HG03066 (cell line): ENCODE results near the gene ZNF652.
"Not testable (repeated sequence)": the region's sequence is repeated elsewhere in the genome, so short reads cannot be mapped to it uniquely, and the experiment has no call there.

ENCODE experiments used
- ATAC-seq: cut with Tn5 transposase; IDR thresholded peaks from one replicate; pipeline ENCODE4 v1.9.1; 2021; ENCODE audit warnings: low read depth; ENCODE audit not compliant: unreplicated experiment

The ZNF652 gene

GRCh38 chr17:49318435-49318965 lies 43.5 kb downstream of the ZNF652 start:
- no peak for ATAC-seq

DNA sequence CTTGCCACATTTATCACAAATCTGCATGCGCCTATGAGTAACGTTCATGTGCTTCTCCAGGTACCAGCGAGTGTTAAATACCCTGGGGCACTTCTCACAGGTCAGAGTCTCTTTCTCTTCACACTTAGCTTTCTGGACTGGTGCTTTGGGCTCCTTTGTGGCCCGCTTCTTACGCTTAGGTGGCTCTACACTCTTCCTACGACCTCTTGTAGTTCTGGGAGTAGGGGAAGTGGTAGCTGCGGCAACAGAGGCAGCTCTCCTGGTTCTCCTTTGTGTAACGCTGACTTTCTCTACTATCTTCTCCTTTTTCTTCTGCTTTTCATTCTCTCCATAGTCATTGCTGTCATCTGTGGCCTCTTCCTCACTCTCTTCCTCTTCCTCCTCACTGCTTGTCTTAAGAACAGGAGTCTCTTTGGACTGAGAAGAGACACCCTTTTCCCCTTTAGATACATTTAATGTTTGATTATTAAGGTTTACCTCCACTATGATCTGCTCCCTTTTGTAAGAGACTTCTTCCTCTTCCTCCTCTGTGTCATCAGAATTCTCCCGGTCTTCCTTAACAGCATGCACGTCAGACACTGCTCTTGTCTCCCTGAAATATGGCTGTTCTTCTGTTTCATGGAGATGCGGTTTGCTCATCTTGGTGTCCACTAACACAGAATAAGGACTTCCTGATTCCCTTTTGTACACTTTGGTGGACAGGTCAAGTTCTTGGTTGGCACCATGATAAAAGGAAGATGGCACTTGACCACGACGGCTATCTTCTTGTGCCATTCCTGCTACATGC lies 45.0 kb downstream of the ZNF652 start:
- no peak for ATAC-seq

- no peak for ATAC-seq
Measured at GRCh38 chr17:49316258-49316570, 45.8 kb downstream of the ZNF652 start.

DNA sequence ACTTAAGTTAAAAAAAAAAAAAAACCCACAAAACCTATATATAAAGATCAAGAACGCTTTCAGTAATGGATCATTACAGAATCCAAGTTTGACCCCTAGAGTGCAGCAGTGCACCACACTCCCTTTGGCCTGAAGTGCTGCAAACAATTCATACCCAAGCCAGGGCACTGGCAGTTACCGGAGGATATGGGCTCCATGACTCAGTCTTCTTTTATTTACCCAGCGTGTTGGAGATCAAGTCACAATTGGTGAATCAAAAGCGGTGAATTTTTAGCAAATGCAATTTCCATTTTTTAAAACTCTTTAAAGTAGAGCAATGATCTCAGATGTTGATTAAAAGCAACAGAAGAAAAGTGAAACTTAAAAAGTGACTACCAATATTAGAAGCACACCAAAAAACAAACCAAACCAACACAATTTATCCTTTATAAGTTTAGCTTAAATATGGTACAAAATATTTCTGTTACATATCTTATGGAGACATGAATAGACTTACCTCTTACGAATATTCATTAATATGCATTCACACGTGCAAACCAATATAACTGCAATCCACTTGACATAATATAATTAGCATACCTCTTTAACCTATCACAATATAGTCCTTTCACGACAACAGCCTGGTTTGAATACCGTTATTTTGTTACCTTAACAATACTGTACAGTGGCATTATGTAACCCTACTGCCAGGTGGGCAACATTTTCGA lies 46.3 kb downstream of the ZNF652 start:
- ATAC-seq: peak; percentile 78

- ATAC-seq: no peak
Measured at GRCh38 chr17:49312722-49313121, 49.3 kb downstream of the ZNF652 start.

- no peak for ATAC-seq
Measured at GRCh38 chr17:49299996-49300395, 62.1 kb downstream of the ZNF652 start.

- ATAC-seq: no peak
Measured at GRCh38 chr17:49298371-49298976, 63.6 kb downstream of the ZNF652 start.

GRCh38 chr17:49297141-49297540 lies 64.9 kb downstream of the ZNF652 start:
- ATAC-seq: no peak

GRCh38 chr17:49294122-49294521 lies 67.9 kb downstream of the ZNF652 start:
- ATAC-seq: no peak

- no peak for ATAC-seq
Measured at GRCh38 chr17:49292901-49293300, 69.1 kb downstream of the ZNF652 start.

GRCh38 chr17:49291929-49292328 lies 70.1 kb downstream of the ZNF652 start:
- ATAC-seq: no peak

DNA sequence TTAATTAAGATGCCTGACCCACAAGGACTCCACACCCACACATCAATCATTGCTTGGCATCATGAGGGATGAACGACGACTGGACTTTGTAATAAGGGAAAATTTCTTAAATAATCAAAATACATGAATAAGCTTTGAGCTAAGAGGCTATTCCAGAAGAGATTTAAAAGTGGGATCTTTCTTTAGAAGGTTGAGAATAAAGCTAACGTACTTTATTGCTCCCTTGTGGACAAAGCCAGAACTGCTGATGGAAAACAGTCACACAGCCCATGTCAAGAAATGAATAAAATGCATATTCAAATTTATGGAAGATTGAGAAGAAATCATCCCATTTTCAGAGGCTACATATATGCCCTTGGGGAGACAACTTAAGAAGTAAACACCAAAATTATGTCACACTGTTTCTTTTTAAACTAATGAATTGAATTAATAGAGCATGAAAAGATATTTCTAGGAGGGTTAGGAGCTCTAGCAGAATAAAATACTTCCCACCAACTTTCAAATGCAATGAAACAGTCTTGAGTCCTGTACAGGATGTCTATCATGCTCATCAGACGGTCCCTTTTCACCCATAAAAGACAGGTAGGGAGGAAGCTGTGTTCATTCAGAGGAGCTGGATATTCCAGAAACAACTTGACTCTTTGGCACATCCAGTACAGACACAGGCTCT lies 71.2 kb downstream of the ZNF652 start:
- no peak for ATAC-seq

DNA sequence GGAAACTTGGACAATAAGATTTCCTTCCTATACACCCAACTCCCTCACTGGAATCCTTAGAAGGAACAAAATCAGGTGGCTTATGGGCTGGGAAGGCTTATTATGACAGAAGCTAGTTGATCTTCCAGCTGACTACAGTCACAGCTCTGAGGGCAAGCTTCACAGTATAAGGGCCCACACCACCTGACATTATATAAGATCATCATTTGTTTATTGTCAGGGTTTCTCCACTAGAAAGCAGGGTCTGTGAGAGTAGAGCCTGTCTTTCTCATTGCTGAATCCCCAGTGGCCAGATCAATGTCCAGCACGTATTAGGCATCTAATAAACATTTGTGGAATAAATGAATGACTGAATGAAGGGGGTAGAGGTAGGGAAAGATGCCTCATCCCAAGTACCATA lies 73.7 kb downstream of the ZNF652 start:
- ATAC-seq: no peak

DNA sequence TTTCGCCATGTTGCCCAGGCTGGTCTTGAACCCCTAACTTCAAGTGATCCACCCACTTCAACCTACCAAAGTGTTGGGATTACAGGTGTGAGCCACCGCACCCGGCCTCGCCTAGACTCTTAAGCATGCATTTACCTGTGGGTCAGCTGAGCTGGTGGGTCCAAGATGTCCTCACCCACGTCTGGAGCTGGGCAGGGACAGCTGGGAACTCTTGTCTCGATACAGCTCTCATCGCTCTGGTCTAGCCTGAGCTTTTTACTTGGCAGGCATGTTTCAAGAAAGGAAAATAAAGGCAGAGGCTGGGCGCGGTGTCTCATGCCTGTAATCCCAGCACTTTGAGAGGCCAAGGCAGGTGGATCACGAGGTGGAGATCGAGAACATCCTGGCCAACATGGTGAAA lies 74.6 kb downstream of the ZNF652 start:
- no peak for ATAC-seq

DNA sequence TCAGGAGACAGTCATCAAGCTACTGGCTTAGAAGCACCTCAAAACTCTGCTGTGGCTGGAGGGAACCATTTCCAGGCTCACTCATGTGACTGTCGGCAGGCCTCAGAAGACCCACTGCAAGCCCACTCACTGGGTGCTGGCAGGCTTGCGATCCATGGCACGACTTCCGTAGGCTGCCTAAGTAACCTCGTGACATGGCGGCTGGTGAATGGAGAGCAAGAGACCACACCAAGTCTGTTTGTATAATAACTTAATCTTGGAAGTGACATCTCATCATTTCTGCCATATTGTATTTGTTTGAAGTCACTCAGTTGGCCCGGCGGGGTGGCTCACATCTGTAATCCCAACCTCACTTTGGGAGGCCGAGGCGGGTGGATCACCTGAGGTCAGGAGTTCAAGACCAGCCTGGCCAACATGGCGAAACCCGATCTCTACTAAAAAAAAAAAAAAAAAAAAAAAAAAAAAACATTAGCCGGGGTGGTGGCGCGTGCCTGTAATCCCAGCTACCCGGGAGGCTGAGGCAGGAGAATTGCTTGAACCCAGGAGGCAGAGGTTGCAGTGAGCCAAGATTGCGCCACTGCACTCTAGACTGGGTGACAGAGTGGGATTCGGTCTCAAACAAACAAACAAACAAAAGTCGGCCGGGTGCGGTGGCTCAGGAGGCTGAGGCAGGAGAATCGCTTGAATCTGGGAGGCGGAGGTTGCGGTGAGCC lies 75.6 kb downstream of the ZNF652 start:
- not testable (repeated sequence) for ATAC-seq

GRCh38 chr17:49285716-49286115 lies 76.3 kb downstream of the ZNF652 start:
- ATAC-seq: no peak

- ATAC-seq: no peak
Measured at GRCh38 chr17:49280918-49281317, 81.1 kb downstream of the ZNF652 start.

DNA sequence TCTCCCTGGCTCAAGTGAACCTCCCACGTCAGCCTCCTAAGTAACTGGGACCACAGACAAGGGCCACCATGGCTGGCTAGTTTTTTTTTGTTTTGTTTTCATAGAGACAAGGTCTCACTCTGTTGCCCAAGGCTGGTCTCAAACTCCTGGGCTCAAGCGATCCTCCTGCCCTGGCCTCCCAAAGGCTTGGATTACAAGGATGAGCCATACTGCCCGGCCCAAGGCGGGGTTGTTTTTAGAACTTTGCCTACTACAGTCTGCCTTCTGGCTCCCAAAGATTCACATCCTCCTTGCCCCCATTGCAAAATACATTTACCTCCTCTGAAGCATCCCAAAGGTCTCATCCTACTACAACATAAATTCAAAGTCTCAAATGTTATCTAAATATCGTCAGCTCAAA lies 82.0 kb downstream of the ZNF652 start:
- ATAC-seq: no peak

GRCh38 chr17:49279263-49280015 lies 82.6 kb downstream of the ZNF652 start:
- ATAC-seq: not testable (repeated sequence)

DNA sequence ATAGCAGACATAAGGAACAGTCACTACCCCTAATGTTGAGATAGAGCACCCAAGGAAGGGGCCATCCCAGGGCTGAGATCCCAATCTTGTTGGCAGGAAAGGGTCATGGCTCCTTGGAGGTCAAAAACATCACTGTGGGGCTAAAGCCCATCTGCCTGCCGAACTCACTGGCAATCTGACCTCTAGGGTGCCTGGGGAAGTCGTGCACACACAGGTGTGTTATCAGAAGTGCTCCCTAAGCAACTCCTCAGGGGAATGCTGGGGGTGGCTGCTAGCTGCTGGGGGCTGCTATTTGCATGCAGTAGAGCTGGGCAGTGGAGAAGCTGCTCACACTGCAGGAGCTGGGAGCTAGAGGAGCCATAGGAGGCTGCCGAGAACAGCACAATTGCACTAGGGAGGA lies 84.0 kb downstream of the ZNF652 start:
- ATAC-seq: no peak
